HEK293 (cell line): Measurements from ENCODE around the gene RWDD4.
"Not testable (repeated sequence)": the region's sequence is repeated elsewhere in the genome, so short reads cannot be mapped to it uniquely, and the experiment has no call there.

Source experiments
- CTCF ChIA-PET: fragments of 350-600 bp; formaldehyde crosslinking; extraction: SDS; loops from one replicate; lab custom pipeline; 2021; ENCODE audit warnings: antibody characterized with exemption; lab: Yijun Ruan, JAX
- POLR2A ChIA-PET: fragments of 300-600 bp; formaldehyde crosslinking; extraction: SDS; loops from one replicate; lab custom pipeline; 2020; ENCODE audit warnings: antibody characterized with exemption, inconsistent platforms; lab: Yijun Ruan, JAX
- H3K27ac ChIP-seq: fragments of 200-500 bp; sonication (Bioruptor generic); 2 replicates; pipeline ENCODE4 v1.5.1; 2014; ENCODE audit warnings: low read depth, low read length, control low read depth, inconsistent platforms; ENCODE audit errors: extremely low read depth
- H3K36me3 ChIP-seq, 2 experiments: fragments of 200-500 bp in 1 of 2; sonication (Bioruptor generic) in 1 of 2; 1 replicate in 1 of 2; 2 replicates in 1 of 2; pipeline ENCODE4 v1.5.1; 2014 to 2017; ENCODE audit warnings: inconsistent platforms in 2 of 2, low read length in 2 of 2; ENCODE audit not compliant: control insufficient read depth in 2 of 2, insufficient read depth in 1 of 2
- H3K4me1 ChIP-seq: fragments of 200-500 bp; sonication (Bioruptor generic); 2 replicates; pipeline ENCODE4 v1.5.1; 2014; ENCODE audit warnings: mild to moderate bottlenecking, low read length, inconsistent platforms; ENCODE audit not compliant: control insufficient read depth, insufficient read depth
- H3K4me3 ChIP-seq: 2 replicates; pipeline ENCODE4 v1.5.1; 2011; ENCODE audit warnings: low read depth, mild to moderate bottlenecking, control low read depth, low read length, moderate library complexity
- H3K9me3 ChIP-seq: fragments of 200-500 bp; sonication (Bioruptor generic); 2 replicates; pipeline ENCODE4 v1.5.1; 2014; ENCODE audit warnings: low read depth, low read length, inconsistent platforms; ENCODE audit not compliant: control insufficient read depth, insufficient read depth
- EGR2 ChIP-seq: fragments of 450-650 bp; formaldehyde crosslinking; IDR thresholded peaks from 2 replicates; pipeline ENCODE4 v1.5.1; 2016; ENCODE audit warnings: low read depth, missing biosample characterization, missing genetic modification characterization
- HOXD13 ChIP-seq: sonication (generic); formaldehyde crosslinking; IDR thresholded peaks from 2 replicates; pipeline ENCODE4 v1.8.0; 2022; ENCODE audit warnings: missing genetic modification reagents, borderline replicate concordance
- RBAK ChIP-seq: fragments of 450-650 bp; formaldehyde crosslinking; IDR thresholded peaks from 2 replicates; pipeline ENCODE4 v1.5.1; 2016; ENCODE audit warnings: missing biosample characterization, missing genetic modification characterization
- SCRT1 ChIP-seq: fragments of 450-650 bp; formaldehyde crosslinking; IDR thresholded peaks from 2 replicates; pipeline ENCODE4 v1.5.1; 2016; ENCODE audit warnings: missing biosample characterization, missing genetic modification characterization, borderline replicate concordance
- TCF7L2 ChIP-seq: IDR thresholded peaks from 2 replicates; pipeline ENCODE4 v1.6.1; 2011; ENCODE audit warnings: low read depth, mild to moderate bottlenecking, inconsistent platforms, low read length, moderate library complexity, borderline replicate concordance
- ZFHX2 ChIP-seq: fragments of 450-650 bp; formaldehyde crosslinking; conservative IDR thresholded peaks from 2 replicates; pipeline ENCODE4 v1.5.1; 2016; ENCODE audit warnings: missing biosample characterization, missing genetic modification characterization
- ZNF112 ChIP-seq: fragments of 450-650 bp; formaldehyde crosslinking; IDR thresholded peaks from 2 replicates; pipeline ENCODE4 v1.5.0; 2017; ENCODE audit warnings: missing biosample characterization, missing genetic modification characterization
- ZNF311 ChIP-seq: fragments of 450-650 bp; formaldehyde crosslinking; IDR thresholded peaks from 2 replicates; pipeline ENCODE4 v1.5.1; 2017; ENCODE audit warnings: missing biosample characterization, missing genetic modification characterization, borderline replicate concordance
- ZNF341 ChIP-seq: fragments of 450-650 bp; formaldehyde crosslinking; IDR thresholded peaks from 2 replicates; pipeline ENCODE4; 2016; ENCODE audit warnings: low read depth, missing biosample characterization, missing genetic modification characterization
- ZNF366 ChIP-seq: fragments of 450-650 bp; formaldehyde crosslinking; conservative IDR thresholded peaks from 2 replicates; pipeline ENCODE4 v1.5.1; 2016; ENCODE audit warnings: missing biosample characterization, missing genetic modification characterization
- ZNF654 ChIP-seq: fragments of 450-650 bp; formaldehyde crosslinking; IDR thresholded peaks from 2 replicates; pipeline ENCODE4 v1.5.1; 2016; ENCODE audit warnings: low read depth, missing biosample characterization, missing genetic modification characterization
- ZNF777 ChIP-seq: fragments of 450-650 bp; formaldehyde crosslinking; IDR thresholded peaks from 2 replicates; pipeline ENCODE4 v1.5.1; 2017; ENCODE audit warnings: missing biosample characterization, missing genetic modification characterization, borderline replicate concordance
- ZNF791 ChIP-seq: fragments of 450-650 bp; formaldehyde crosslinking; IDR thresholded peaks from 2 replicates; pipeline ENCODE4 v1.5.1; 2016; ENCODE audit warnings: missing biosample characterization, missing genetic modification characterization
- TF ChIP-seq, protein P1 (sequence below): fragments of 450-650 bp; formaldehyde crosslinking; IDR thresholded peaks from 2 replicates; pipeline ENCODE4 v1.5.1; 2017; ENCODE audit warnings: missing biosample characterization, missing genetic modification characterization
- TF ChIP-seq, protein P2 (sequence below): fragments of 450-650 bp; IDR thresholded peaks from 2 replicates; pipeline ENCODE4 v1.5.1; 2018; ENCODE audit warnings: missing biosample characterization, missing genetic modification characterization
- TF ChIP-seq, protein P3 (sequence below): IDR thresholded peaks from 2 replicates; pipeline ENCODE4 v1.6.1; 2011; ENCODE audit warnings: mild to moderate bottlenecking, low read depth, low read length, borderline replicate concordance
- TF ChIP-seq, protein P4 (sequence below): fragments of 450-650 bp; formaldehyde crosslinking; conservative IDR thresholded peaks from 2 replicates; pipeline ENCODE4 v1.5.1; 2016; ENCODE audit warnings: low read depth, missing biosample characterization, missing genetic modification characterization

The RWDD4 gene

DNA sequence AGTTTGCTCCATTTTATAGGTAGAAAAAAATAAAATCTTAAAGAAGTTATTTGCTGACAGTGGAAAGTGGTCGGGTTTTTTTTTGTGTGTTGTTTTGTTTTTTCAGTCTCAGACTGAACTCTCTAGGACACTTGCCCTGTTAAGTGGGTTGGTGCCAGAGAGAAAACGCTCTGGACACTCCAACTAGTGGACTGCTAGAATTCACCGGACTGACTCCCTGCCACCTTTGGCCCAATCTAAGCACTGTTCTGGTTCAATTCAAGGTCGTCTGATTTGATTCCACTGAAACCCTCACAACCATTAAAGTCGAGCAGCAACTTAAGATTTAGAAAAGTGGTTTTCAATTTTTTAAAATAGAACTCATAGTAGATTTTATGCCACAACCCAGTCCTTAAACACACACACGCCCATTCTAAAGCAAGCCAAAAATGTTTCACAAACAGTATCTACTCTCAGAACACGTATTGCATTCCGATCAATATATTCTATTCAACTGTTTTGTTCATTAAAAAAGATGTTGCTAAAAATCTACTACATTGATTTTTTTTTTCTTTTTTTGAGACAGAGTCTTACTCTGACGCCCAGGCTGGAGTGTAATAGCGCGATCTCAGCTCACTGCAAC lies 27.3 kb downstream of the RWDD4 start:
- no peaks in the 10 kb centered on the region for H3K9me3 ChIP-seq
- ChIA-PET CTCF (no interaction called here), POLR2A (interaction anchor here (0.7 kb wide), 1 partner anchor 535 kb away, joined by 3 read pairs; no protein-coding TSS in a partner anchor)
- H3K4me3 ChIP-seq: no peak overlapping the region
- H3K36me3 ChIP-seq: no peaks in the 10 kb centered on the region
- no peak for TF ChIP-seq RBAK (tag by site-specific recombination)
- TF ChIP-seq, protein P1, sequence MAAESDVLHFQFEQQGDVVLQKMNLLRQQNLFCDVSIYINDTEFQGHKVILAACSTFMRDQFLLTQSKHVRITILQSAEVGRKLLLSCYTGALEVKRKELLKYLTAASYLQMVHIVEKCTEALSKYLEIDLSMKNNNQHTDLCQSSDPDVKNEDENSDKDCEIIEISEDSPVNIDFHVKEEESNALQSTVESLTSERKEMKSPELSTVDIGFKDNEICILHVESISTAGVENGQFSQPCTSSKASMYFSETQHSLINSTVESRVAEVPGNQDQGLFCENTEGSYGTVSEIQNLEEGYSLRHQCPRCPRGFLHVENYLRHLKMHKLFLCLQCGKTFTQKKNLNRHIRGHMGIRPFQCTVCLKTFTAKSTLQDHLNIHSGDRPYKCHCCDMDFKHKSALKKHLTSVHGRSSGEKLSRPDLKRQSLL (tag by site-specific recombination): no peak
- H3K4me1 ChIP-seq: no peaks in the 10 kb centered on the region
- no peak overlapping the region for H3K27ac ChIP-seq

DNA sequence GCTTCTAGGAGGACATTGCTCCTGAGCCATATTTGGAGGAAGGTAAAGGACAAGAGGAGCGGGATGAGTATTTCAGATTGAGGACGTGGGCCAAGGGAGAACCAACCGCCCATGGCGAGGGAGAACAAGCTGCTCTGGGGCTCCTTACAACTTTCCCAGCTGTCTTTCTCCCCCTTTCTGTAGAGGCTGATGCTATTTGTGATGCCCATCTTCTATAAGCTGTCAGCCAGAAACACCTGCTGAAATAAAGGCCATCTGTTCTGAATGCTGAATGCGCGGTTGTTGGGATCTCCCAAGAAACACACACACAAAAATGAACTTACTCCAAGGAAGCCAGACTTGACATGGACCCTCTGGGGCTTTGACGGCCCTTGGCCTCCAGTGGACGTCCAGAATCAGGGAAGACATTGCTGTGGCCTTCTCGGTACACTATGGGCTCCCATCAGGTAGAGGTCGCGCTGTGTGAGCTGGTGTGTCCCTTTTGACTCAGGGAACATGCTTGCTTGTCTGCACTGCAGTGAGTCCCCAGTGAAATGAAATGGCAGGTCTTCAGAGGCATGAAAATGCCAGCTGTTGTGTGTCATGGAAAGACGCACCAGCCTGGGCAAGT lies 30.9 kb downstream of the RWDD4 start:
- Histone ChIP-seq H3K27ac (no peak overlapping the region), H3K9me3 (no peaks in the 10 kb centered on the region), H3K36me3 (no peaks in the 10 kb centered on the region), H3K4me3 (no peak overlapping the region), H3K4me1 (no peaks in the 10 kb centered on the region)
- POLR2A ChIA-PET: no interaction called here
- CTCF ChIA-PET: no interaction called here
- TF ChIP-seq, protein P2, sequence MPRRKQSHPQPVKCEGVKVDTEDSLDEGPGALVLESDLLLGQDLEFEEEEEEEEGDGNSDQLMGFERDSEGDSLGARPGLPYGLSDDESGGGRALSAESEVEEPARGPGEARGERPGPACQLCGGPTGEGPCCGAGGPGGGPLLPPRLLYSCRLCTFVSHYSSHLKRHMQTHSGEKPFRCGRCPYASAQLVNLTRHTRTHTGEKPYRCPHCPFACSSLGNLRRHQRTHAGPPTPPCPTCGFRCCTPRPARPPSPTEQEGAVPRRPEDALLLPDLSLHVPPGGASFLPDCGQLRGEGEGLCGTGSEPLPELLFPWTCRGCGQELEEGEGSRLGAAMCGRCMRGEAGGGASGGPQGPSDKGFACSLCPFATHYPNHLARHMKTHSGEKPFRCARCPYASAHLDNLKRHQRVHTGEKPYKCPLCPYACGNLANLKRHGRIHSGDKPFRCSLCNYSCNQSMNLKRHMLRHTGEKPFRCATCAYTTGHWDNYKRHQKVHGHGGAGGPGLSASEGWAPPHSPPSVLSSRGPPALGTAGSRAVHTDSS: no peak
- TF ChIP-seq, protein P3, sequence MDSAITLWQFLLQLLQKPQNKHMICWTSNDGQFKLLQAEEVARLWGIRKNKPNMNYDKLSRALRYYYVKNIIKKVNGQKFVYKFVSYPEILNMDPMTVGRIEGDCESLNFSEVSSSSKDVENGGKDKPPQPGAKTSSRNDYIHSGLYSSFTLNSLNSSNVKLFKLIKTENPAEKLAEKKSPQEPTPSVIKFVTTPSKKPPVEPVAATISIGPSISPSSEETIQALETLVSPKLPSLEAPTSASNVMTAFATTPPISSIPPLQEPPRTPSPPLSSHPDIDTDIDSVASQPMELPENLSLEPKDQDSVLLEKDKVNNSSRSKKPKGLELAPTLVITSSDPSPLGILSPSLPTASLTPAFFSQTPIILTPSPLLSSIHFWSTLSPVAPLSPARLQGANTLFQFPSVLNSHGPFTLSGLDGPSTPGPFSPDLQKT: no peak
- TF ChIP-seq HOXD13 (CRISPR knock-in tag) (no peak), ZNF654 (tag by site-specific recombination) (no peak), ZNF791 (tag by site-specific recombination) (no peak), EGR2 (tag by site-specific recombination) (no peak), ZNF341 (no peak), ZNF777 (no peak), TCF7L2 (no peak), ZFHX2 (tag by site-specific recombination) (no peak), ZNF311 (tag by site-specific recombination) (no peak), ZNF112 (tag by site-specific recombination) (no peak), SCRT1 (tag by site-specific recombination) (no peak), ZNF366 (tag by site-specific recombination) (no peak)
- TF ChIP-seq, protein P4, sequence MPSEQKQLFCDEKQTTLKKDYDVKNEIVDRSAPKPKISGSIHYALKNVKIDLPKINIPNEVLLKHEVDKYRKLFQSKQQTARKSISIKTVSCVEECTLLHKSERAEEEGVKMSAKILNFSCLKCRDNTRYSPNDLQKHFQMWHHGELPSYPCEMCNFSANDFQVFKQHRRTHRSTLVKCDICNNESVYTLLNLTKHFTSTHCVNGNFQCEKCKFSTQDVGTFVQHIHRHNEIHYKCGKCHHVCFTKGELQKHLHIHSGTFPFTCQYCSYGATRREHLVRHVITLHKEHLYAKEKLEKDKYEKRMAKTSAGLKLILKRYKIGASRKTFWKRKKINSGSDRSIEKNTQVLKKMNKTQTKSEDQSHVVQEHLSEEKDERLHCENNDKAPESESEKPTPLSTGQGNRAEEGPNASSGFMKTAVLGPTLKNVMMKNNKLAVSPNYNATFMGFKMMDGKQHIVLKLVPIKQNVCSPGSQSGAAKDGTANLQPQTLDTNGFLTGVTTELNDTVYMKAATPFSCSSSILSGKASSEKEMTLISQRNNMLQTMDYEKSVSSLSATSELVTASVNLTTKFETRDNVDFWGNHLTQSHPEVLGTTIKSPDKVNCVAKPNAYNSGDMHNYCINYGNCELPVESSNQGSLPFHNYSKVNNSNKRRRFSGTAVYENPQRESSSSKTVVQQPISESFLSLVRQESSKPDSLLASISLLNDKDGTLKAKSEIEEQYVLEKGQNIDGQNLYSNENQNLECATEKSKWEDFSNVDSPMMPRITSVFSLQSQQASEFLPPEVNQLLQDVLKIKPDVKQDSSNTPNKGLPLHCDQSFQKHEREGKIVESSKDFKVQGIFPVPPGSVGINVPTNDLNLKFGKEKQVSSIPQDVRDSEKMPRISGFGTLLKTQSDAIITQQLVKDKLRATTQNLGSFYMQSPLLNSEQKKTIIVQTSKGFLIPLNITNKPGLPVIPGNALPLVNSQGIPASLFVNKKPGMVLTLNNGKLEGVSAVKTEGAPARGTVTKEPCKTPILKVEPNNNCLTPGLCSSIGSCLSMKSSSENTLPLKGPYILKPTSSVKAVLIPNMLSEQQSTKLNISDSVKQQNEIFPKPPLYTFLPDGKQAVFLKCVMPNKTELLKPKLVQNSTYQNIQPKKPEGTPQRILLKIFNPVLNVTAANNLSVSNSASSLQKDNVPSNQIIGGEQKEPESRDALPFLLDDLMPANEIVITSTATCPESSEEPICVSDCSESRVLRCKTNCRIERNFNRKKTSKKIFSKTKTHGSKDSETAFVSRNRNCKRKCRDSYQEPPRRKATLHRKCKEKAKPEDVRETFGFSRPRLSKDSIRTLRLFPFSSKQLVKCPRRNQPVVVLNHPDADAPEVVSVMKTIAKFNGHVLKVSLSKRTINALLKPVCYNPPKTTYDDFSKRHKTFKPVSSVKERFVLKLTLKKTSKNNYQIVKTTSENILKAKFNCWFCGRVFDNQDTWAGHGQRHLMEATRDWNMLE (tag by site-specific recombination): no peak

- POLR2A ChIA-PET, H3K4me3 ChIP-seq, H3K9me3 ChIP-seq, H3K27ac ChIP-seq, H3K36me3 ChIP-seq, H3K4me1 ChIP-seq, CTCF ChIA-PET: not testable (repeated sequence)
These were observed 31.7 kb downstream of the RWDD4 start for GRCh38 chr4:183627286-183627685.
